Cardiac fibroblast (primary cell): ENCODE data around the gene DSCAML1.

ENCODE experiments used
- DNase-seq, 2 donors: peaks; one replicate each; pipeline versions ENCODE4 v3.0.0 to v3.0.0-alpha.2; 2010; ENCODE audit warnings: low read depth in 2 of 2
- H3K4me3 ChIP-seq, 2 donors: replicated peaks in 1 of 2; 1 replicate in 1 of 2; 2 replicates in 1 of 2; pipeline ENCODE4 v1.5.1; 2011; ENCODE audit warnings: low read depth in 2 of 2, low read length in 2 of 2, mild to moderate bottlenecking in 2 of 2, moderate library complexity in 1 of 2
- CTCF ChIP-seq: IDR thresholded peaks from one replicate; pipeline ENCODE4 v1.5.1; 2011; ENCODE audit warnings: low read depth, mild to moderate bottlenecking, low read length, inconsistent platforms

The DSCAML1 gene

DNA sequence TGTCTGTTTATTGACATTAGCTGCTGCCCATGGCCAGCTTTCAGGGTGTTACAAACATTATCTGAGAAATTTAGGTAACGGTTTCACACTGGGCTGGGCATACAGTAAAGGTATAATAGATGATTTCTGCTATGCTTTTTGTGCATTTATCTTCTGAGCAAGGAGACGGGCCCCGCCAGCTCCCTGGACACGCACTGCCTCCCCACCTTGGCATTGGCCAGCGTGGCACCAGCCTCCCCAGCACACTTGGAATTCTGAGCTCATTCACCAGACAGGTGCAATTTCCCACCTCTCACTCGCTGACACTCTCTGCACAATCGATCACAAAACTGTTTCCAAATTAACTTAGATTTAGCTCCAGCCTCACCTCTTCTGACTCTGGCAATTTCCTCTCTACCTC, 246.6 kb downstream of the DSCAML1 start:
- DNase-seq: no peak
- no peak for TF ChIP-seq CTCF
- H3K4me3 ChIP-seq: no peak overlapping the region

GRCh38 chr11:117549417-117549816, 247.6 kb downstream of the DSCAML1 start:
- DNase-seq: no peak
- no peak for TF ChIP-seq CTCF
- no peak overlapping the region for H3K4me3 ChIP-seq

- H3K4me3 ChIP-seq: no peak overlapping the region
- no peak for TF ChIP-seq CTCF
- no peak for DNase-seq
Measured at GRCh38 chr11:117548876-117549275, 248.1 kb downstream of the DSCAML1 start.

GRCh38 chr11:117547946-117548345, 249.1 kb downstream of the DSCAML1 start:
- DNase-seq: no peak
- TF ChIP-seq CTCF: no peak
- H3K4me3 ChIP-seq: no peak overlapping the region

- no peak for TF ChIP-seq CTCF
- no peak for DNase-seq
- no peak overlapping the region for H3K4me3 ChIP-seq
Measured at GRCh38 chr11:117547195-117547850, 249.7 kb downstream of the DSCAML1 start.

GRCh38 chr11:117546431-117547194, 250.4 kb downstream of the DSCAML1 start:
- no peak for TF ChIP-seq CTCF
- no peak overlapping the region for H3K4me3 ChIP-seq
- DNase-seq: no peak
